Esophagus muscularis mucosa (tissue), 4 donors: ENCODE measurements around the gene AQP12B. TPM values are rescaled to one million over a fixed set of nuclear protein-coding genes. Genes with fewer than 3 reads are reported as not detected.

ENCODE experiments used
- DNase-seq: peaks from one replicate; pipeline ENCODE4 v3.0.0-alpha.2; 2017; ENCODE audit errors: extremely low spot score
- H3K27ac ChIP-seq, 4 donors: fragments of 200-600 bp; sonication (generic); replicated peaks in 1 of 4; 1 replicate in 3 of 4; 2 replicates in 1 of 4; pipeline ENCODE4 v1.5.1; 2016 to 2019; ENCODE audit warnings: mild to moderate bottlenecking in 1 of 4
- H3K27me3 ChIP-seq, 4 donors: fragments of 200-600 bp; sonication (generic); one replicate each; pipeline versions ENCODE4 v1.5.1 to v1.6.0; 2016 to 2019
- H3K36me3 ChIP-seq, 4 donors: fragments of 200-600 bp; sonication (generic); one replicate each; pipeline ENCODE4 v1.5.1; 2016 to 2019
- H3K4me1 ChIP-seq, 4 donors: fragments of 200-600 bp; sonication (generic); one replicate each; pipeline ENCODE4 v1.5.1; 2016 to 2019
- H3K4me3 ChIP-seq, 4 donors: fragments of 200-600 bp; sonication (generic); 1 replicate in 2 of 4; 2 replicates in 2 of 4; pipeline ENCODE4 v1.5.1; 2016 to 2019; ENCODE audit warnings: mild to moderate bottlenecking in 4 of 4, moderate library complexity in 1 of 4
- H3K9me3 ChIP-seq, 4 donors: fragments of 200-600 bp; sonication (generic); 1 replicate in 3 of 4; 2 replicates in 1 of 4; pipeline ENCODE4 v1.5.1; 2016 to 2019
- CTCF ChIP-seq, 3 experiments: fragments of 200-600 bp in 2 of 3; fragments of 450-650 bp in 1 of 3; sonication (generic) in 2 of 3; IDR thresholded peaks; one replicate each; pipeline ENCODE4 v1.5.1; 2017 to 2019; ENCODE audit warnings: antibody characterized with exemption in 3 of 3, mild to moderate bottlenecking in 2 of 3, moderate library complexity in 1 of 3
- EP300 ChIP-seq: sonication (generic); formaldehyde crosslinking; IDR thresholded peaks from one replicate; pipeline ENCODE4 v1.6.1; 2017; ENCODE audit warnings: antibody characterized with exemption
- POLR2A ChIP-seq: fragments of 450-650 bp; IDR thresholded peaks from one replicate; pipeline ENCODE4 v1.6.1; 2017; ENCODE audit warnings: antibody characterized with exemption, moderate library complexity, mild to moderate bottlenecking, low read depth
- POLR2AphosphoS5 ChIP-seq, 2 donors: sonication (generic); formaldehyde crosslinking; IDR thresholded peaks; one replicate each; pipeline ENCODE4 v1.6.1; 2017; ENCODE audit warnings: antibody characterized with exemption in 2 of 2
- WGBS: methylation state at CpG from one replicate; pipeline ENCODE4 v1.1.5; 2018; 5-methylcytosine and 5-hydroxymethylcytosine counted together
- intact Hi-C: fragments of 100-400 bp; cut with DNase I; formaldehyde crosslinking; loops from one replicate; pipeline ENCODE4 v1.15.1; 2023
- total RNA-seq, 4 donors: library from RNA; depleted of rRNA; stranded (reverse); fragments of >200 nt; gene quantifications; one replicate each; pipeline versions ENCODE4 v1.1.0 to v1.2.1, GENCODE V29; 2016

Gene AQP12B
- total RNA-seq, 4 donors from 2014 or later: not detected

GRCh38 chr2:240643093-240643810, 39.4 kb downstream of the AQP12B start:
- WGBS: 82% methylated on average over 11 of the region's 13 CpGs
- peaks cover 0 to under 1% (median 0%) of the 10 kb centered on the region in 4 donors for H3K4me1 ChIP-seq
- intact Hi-C loops: no loop called here
- TF ChIP-seq POLR2A (no peak), EP300 (no peak), POLR2AphosphoS5 (IDR thresholded peaks at IDR 0.05) (no peak), CTCF (IDR thresholded peaks at IDR 0.05) (no peak)
- no peak overlapping the region for H3K4me3 ChIP-seq
- no peaks in the 10 kb centered on the region for H3K9me3 ChIP-seq
- no peaks in the 10 kb centered on the region for H3K36me3 ChIP-seq
- peaks cover 0 to 76% (median 3%) of the 10 kb centered on the region in 4 donors for H3K27me3 ChIP-seq
- peak; percentile 72 for DNase-seq
- no peak overlapping the region for H3K27ac ChIP-seq

- intact Hi-C loops: no loop called here
- Histone ChIP-seq H3K4me3 (no peak overlapping the region), H3K36me3 (no peaks in the 10 kb centered on the region), H3K4me1 (peaks cover 0 to 4% (median 0%) of the 10 kb centered on the region in 4 donors), H3K27me3 (peaks cover 0 to 76% (median 3%) of the 10 kb centered on the region in 4 donors), H3K9me3 (no peaks in the 10 kb centered on the region), H3K27ac (no peak overlapping the region)
- 92% methylated on average over 5 of the region's 11 CpGs for WGBS
- no peak for DNase-seq
- TF ChIP-seq POLR2AphosphoS5 (IDR thresholded peaks at IDR 0.05) (no peak), POLR2A (no peak), CTCF (IDR thresholded peaks at IDR 0.05) (no peak), EP300 (no peak)
These were observed 39.9 kb downstream of the AQP12B start for GRCh38 chr2:240642806-240643092.

GRCh38 chr2:240642061-240642805, 40.5 kb downstream of the AQP12B start:
- DNase-seq: no peak
- H3K27me3 ChIP-seq: peaks cover 0 to 76% (median 3%) of the 10 kb centered on the region in 4 donors
- no peaks in the 10 kb centered on the region for H3K36me3 ChIP-seq
- no peak overlapping the region for H3K27ac ChIP-seq
- no peak for TF ChIP-seq POLR2A
- no peak for TF ChIP-seq POLR2AphosphoS5 (IDR thresholded peaks at IDR 0.05)
- TF ChIP-seq EP300: no peak
- no peak for TF ChIP-seq CTCF (IDR thresholded peaks at IDR 0.05)
- H3K4me1 ChIP-seq: peaks cover 0 to 7% (median 0%) of the 10 kb centered on the region in 4 donors
- WGBS: 89% methylated on average over 9 of the region's 36 CpGs
- intact Hi-C loops: no loop called here
- no peaks in the 10 kb centered on the region for H3K9me3 ChIP-seq
- no peak overlapping the region for H3K4me3 ChIP-seq

- intact Hi-C loops: no loop called here
- Histone ChIP-seq H3K36me3 (no peaks in the 10 kb centered on the region), H3K4me3 (no peak overlapping the region), H3K9me3 (no peaks in the 10 kb centered on the region), H3K27ac (no peak overlapping the region), H3K27me3 (peaks cover 0 to 76% (median 0%) of the 10 kb centered on the region in 4 donors), H3K4me1 (peaks cover 0 to 7% (median 0%) of the 10 kb centered on the region in 4 donors)
- TF ChIP-seq EP300: no peak
- peak in 1 of 3 experiments; percentile 26 for TF ChIP-seq CTCF (IDR thresholded peaks at IDR 0.05)
- WGBS: 31% methylated on average over 9 of the region's 16 CpGs
- DNase-seq: no peak
These were observed 41.7 kb downstream of the AQP12B start for GRCh38 chr2:240640939-240641338.
